Mucosa of descending colon (tissue), 3 donors: ENCODE results near the gene PEAK1. TPM values are rescaled to one million over a fixed set of nuclear protein-coding genes. Genes with fewer than 3 reads are reported as not detected.

Experiments
- ATAC-seq: fragments of 200-7000 bp; cut with Tn5 transposase; one replicate; pipeline ENCODE4 v1.9.1; 2020; ENCODE audit warnings: mild to moderate bottlenecking, moderate library complexity
- DNase-seq, 3 donors: peaks; one replicate each; pipeline ENCODE4 v3.0.0-alpha.2; 2020
- H3K36me3 ChIP-seq: fragments of 200-600 bp; one replicate; pipeline ENCODE4 v1.8.0; 2021; ENCODE audit warnings: low read depth, mild to moderate bottlenecking
- H3K4me1 ChIP-seq: fragments of 200-600 bp; one replicate; pipeline ENCODE4 v1.8.0; 2021; ENCODE audit warnings: low read depth, mild to moderate bottlenecking
- H3K4me3 ChIP-seq: fragments of 200-600 bp; one replicate; pipeline ENCODE4 v1.8.0; 2021; ENCODE audit warnings: mild to moderate bottlenecking
- H3K9me3 ChIP-seq: fragments of 200-600 bp; one replicate; pipeline ENCODE4 v1.8.0; 2021; ENCODE audit warnings: mild to moderate bottlenecking
- CTCF ChIP-seq: fragments of 200-600 bp; IDR thresholded peaks from one replicate; pipeline ENCODE4 v1.8.0; 2022; ENCODE audit warnings: antibody characterized with exemption, mild to moderate bottlenecking
- intact Hi-C, 2 donors: fragments of 100-400 bp; cut with DNase I in 1 of 2; cut with micrococcal nuclease in 1 of 2; formaldehyde crosslinking; loops; one replicate each; pipeline versions ENCODE4 v1.11.0 to v1.11.1; 2022; cut with DNase I, micrococcal nuclease
- total RNA-seq, 3 donors: library from RNA; stranded (reverse); fragmentation: NEBNext Ultra II Directional in 2 of 3; extraction: Animal tissue kit (Norgen Biotek cat#: 25700) in 2 of 3; gene quantifications; one replicate each; pipeline versions ENCODE4 v1.2.1 to v1.2.4, GENCODE V29; 2021 to 2023
- donor health status: DM: no; HTN: no; CAD: no; lungs with moderate emphysema.
- donor health status: DM: no; HTN: no; CAD: no.
- donor health status: DM: no; HTN: yes; CAD: no.

Gene PEAK1
- total RNA-seq, 3 donors from 2014 or later, result 47.9 to 75.3 (median 65.7) TPM

GRCh38 chr15:77387365-77388105 is 32.4 kb downstream of the PEAK1 start:
- ATAC-seq (no peak), DNase-seq (no peak)
- H3K9me3 ChIP-seq, result no peaks in the 10 kb centered on the region
- intact Hi-C loops, result no loop called here
- no peaks in the 10 kb centered on the region for H3K4me1 ChIP-seq
- no peaks in the 10 kb centered on the region for H3K36me3 ChIP-seq
- TF ChIP-seq CTCF, result no peak
- no peak overlapping the region for H3K4me3 ChIP-seq

- H3K9me3 ChIP-seq, result no peaks in the 10 kb centered on the region
- intact Hi-C loops, result no loop called here
- TF ChIP-seq CTCF, result no peak
- H3K4me1 ChIP-seq, result no peaks in the 10 kb centered on the region
- no peak for ATAC-seq
- H3K36me3 ChIP-seq, result no peaks in the 10 kb centered on the region
- no peak overlapping the region for H3K4me3 ChIP-seq
- DNase-seq, result no peak
Observed at GRCh38 chr15:77386626-77387025, 33.3 kb downstream of the PEAK1 start.

- H3K36me3 ChIP-seq, result no peaks in the 10 kb centered on the region
Observed at GRCh38 chr15:77384589-77385359, 35.1 kb downstream of the PEAK1 start.

GRCh38 chr15:77384086-77384485 is 35.8 kb downstream of the PEAK1 start:
- Histone ChIP-seq H3K9me3 (no peaks in the 10 kb centered on the region), H3K4me3 (no peak overlapping the region), H3K4me1 (no peaks in the 10 kb centered on the region), H3K36me3 (no peaks in the 10 kb centered on the region)
- ATAC-seq (no peak), DNase-seq (no peak)
- intact Hi-C loops, result no loop called here
- no peak for TF ChIP-seq CTCF

More at GRCh38 chr15:77384589-77385359, 35.1 kb downstream of the PEAK1 start:
- H3K4me1 ChIP-seq, result no peaks in the 10 kb centered on the region
- ATAC-seq, result no peak
- intact Hi-C loops, result no loop called here
- TF ChIP-seq CTCF, result no peak
- H3K9me3 ChIP-seq, result no peaks in the 10 kb centered on the region
- DNase-seq, result no peak
- H3K4me3 ChIP-seq, result no peak overlapping the region

GRCh38 chr15:77380033-77380432 is 39.9 kb downstream of the PEAK1 start:
- ATAC-seq (no peak), DNase-seq (no peak)
- Histone ChIP-seq H3K36me3 (no peaks in the 10 kb centered on the region), H3K4me1 (no peaks in the 10 kb centered on the region), H3K9me3 (no peaks in the 10 kb centered on the region), H3K4me3 (no peak overlapping the region)
- no peak for TF ChIP-seq CTCF
- intact Hi-C loops, result no loop called here
